ENCODE measurements around the gene FARS2. TPM values are rescaled to one million over a fixed set of nuclear protein-coding genes. Genes with fewer than 3 reads are reported as not detected.
A peak's percentile ranks its signal among the peaks of the same experiment; 100 is the strongest.

The FARS2 gene
- total and polyA plus RNA-seq, 9 of the 15 experiments (the other 6 are each of a cell fraction or from before 2014, with no cell fraction given), result 16.5 to 62.2 (median 27.0) TPM

- TF ChIP-seq STAT6 (CRISPR knock-in tag; IDR thresholded peaks at IDR 0.05), result no peak
- no peak for TF ChIP-seq XRCC4 (IDR thresholded peaks at IDR 0.05; ENCODE audit: extremely low read depth, insufficient read depth, insufficient read length)
- TF ChIP-seq NFIX (CRISPR knock-in tag; IDR thresholded peaks at IDR 0.05; ENCODE audit: low read depth), result no peak
- TF ChIP-seq YBX1 (IDR thresholded peaks at IDR 0.05), result no peak
- TF ChIP-seq POLR2B (IDR thresholded peaks at IDR 0.05; ENCODE audit: low read depth, partially characterized antibody), result no peak
- TF ChIP-seq GABPA (tag; conservative IDR thresholded peaks at IDR 0.05; ENCODE audit: low read depth), result no peak
- TF ChIP-seq CREBBP (IDR thresholded peaks at IDR 0.05; ENCODE audit: low read depth, low read length), result no peak
- peak; percentile 81 for TF ChIP-seq PTTG1 (tag; IDR thresholded peaks at IDR 0.05; ENCODE audit: low read depth)
- peak; percentile 81 for TF ChIP-seq PTRF (tag; IDR thresholded peaks at IDR 0.05)
- TF ChIP-seq BRF1 (IDR thresholded peaks at IDR 0.05; ENCODE audit: borderline replicate concordance, extremely low read depth, insufficient read length), result no peak
- TF ChIP-seq FOXA1 (IDR thresholded peaks at IDR 0.05; ENCODE audit: borderline replicate concordance), result no peak
- TF ChIP-seq RHOXF2B (CRISPR knock-in tag; conservative IDR thresholded peaks at IDR 0.05), result no peak
- no peak for TF ChIP-seq PHF20 (IDR thresholded peaks at IDR 0.05; ENCODE audit: partially characterized antibody)
- no peak for TF ChIP-seq CBX1 (IDR thresholded peaks at IDR 0.05; ENCODE audit: low read depth)
- TF ChIP-seq CXXC5 (CRISPR knock-in tag; IDR thresholded peaks at IDR 0.05), result peak; percentile 14; the same call in 1 of the 2 replicates
- TF ChIP-seq KAT7 (CRISPR knock-in tag; IDR thresholded peaks at IDR 0.05; ENCODE audit: borderline replicate concordance), result no peak
- TF ChIP-seq ZNF561 (CRISPR knock-in tag; conservative IDR thresholded peaks at IDR 0.05), result no peak
- TF ChIP-seq BRF2 (IDR thresholded peaks at IDR 0.05; ENCODE audit: borderline replicate concordance, insufficient read depth, insufficient read length), result no peak
- no peak for TF ChIP-seq ZBTB17 (CRISPR knock-in tag; IDR thresholded peaks at IDR 0.05)
- no peak for TF ChIP-seq CCAR2 (IDR thresholded peaks at IDR 0.05; ENCODE audit: low read depth, low read length)
- TF ChIP-seq SIX5 (IDR thresholded peaks at IDR 0.05; ENCODE audit: borderline replicate concordance in 1 of 2, insufficient read depth in 1 of 2, low read depth in 1 of 2, low read length in 2 of 2), result no peak
- no peak for TF ChIP-seq ZBTB9 (CRISPR knock-in tag; IDR thresholded peaks at IDR 0.05)
- TF ChIP-seq ZNF584 (CRISPR knock-in tag; IDR thresholded peaks at IDR 0.05; ENCODE audit: low read depth), result peak; percentile 75; the same call in 1 of the 2 replicates
- no peak for TF ChIP-seq RB1 (IDR thresholded peaks at IDR 0.05; ENCODE audit: low read depth)
- no peak for TF ChIP-seq SIN3B (IDR thresholded peaks at IDR 0.05; ENCODE audit: low read depth)
These were observed 280.6 kb downstream of the FARS2 start (continued) for GRCh38 chr6:5541751-5542432.
